ENCODE measurements around the gene DAAM1.

DNA sequence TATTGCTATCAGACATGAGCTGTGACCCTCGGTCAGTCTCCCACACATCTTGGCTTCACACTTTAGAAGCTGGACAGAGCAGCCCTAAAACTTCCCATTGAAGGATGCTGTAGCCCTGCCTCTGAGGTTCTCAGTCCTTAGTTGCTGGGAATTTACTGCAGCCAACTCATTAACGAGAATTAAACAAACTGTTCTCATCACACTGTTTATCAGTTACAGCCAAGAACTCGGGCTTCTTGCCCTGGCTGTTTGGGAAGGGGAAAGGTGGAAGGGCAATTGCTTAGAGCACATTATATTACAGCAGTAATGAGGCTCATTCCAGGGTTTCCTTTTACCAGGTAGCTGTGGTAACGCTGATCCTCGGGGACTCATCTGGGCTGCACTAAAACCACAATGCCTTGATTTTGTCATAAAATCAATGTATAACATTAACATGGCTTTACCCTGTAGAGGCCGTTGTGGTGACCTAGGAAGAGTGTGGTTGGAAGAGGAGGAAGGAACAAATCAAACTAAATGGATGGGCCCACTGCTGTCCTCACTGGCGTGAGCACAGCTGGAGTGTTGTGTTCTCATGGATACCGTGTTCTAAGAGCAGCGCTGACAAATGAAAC lies 189.6 kb downstream of the DAAM1 start:
- TF ChIP-seq FOXK2 (IDR thresholded peaks at IDR 0.05) = no peak
- TF ChIP-seq SP1 (IDR thresholded peaks at IDR 0.05) = no peak
- no peak for TF ChIP-seq SUZ12 (IDR thresholded peaks at IDR 0.05)

All from HEK293T (cell line).